K562 (cell line): Measurements from ENCODE around the gene ACADVL. TPM values are rescaled to one million over a fixed set of nuclear protein-coding genes. Genes with fewer than 3 reads are reported as not detected.

Experiments
- ATAC-seq: fragments of 200-7000 bp; cut with Tn5 transposase; 3 replicates; pipeline ENCODE4 v1.9.1; 2020; ENCODE audit warnings: moderate library complexity
- BruUV-seq: library from RNA; stranded (reverse); fragments of 400-500 nt; replicated peaks from 2 replicates; lab custom pipeline; 2021; lab: Mats Ljungman, UMichigan
- CTCF ChIA-PET: fragments of 300-600 bp; formaldehyde crosslinking; extraction: SDS; loops from one replicate; lab custom pipeline; 2021; ENCODE audit warnings: low intra/inter-chr PET ratio; lab: Yijun Ruan, JAX
- POLR2A ChIA-PET: fragments of 300-600, 350-650 bp; sonication (Branson Sonifier 250); formaldehyde crosslinking; extraction: SDS; loops from one replicate; lab custom pipeline; 2021; ENCODE audit warnings: antibody characterized with exemption, inconsistent platforms; lab: Yijun Ruan, JAX
- DNase-seq, 4 experiments: peaks; one replicate each; pipeline versions ENCODE4 v3.0.0 to v3.0.0-alpha.2; 2011 to 2018; ENCODE audit warnings: low spot score in 3 of 4, mixed read lengths in 3 of 4; ENCODE audit errors: extremely low read depth in 1 of 4
- FAIRE-seq: peaks from 2 replicates; lab custom pipeline; 2011; peaks lifted over from hg19 to GRCh38; lab: Jason Lieb, UNC
- H2AFZ ChIP-seq: 2 replicates; pipeline ENCODE4 v1.6.0; 2011; ENCODE audit warnings: low read depth, low read length, control low read depth, inconsistent platforms
- H3K27ac ChIP-seq: fragments of 200-600 bp; 3 replicates; pipeline ENCODE4 v1.8.0; 2011; ENCODE audit warnings: low read depth, mild to moderate bottlenecking, control low read depth, inconsistent platforms, low read length, moderate library complexity, mixed read lengths; ENCODE audit errors: extremely low read depth
- H3K27me3 ChIP-seq, 2 experiments: fragments of 300-600 bp in 1 of 2; 2 replicates in 1 of 2; 3 replicates in 1 of 2; pipeline versions ENCODE4 v1.6.0 to v1.8.0; 2011; ENCODE audit warnings: inconsistent platforms in 2 of 2, low read length in 2 of 2, mild to moderate bottlenecking in 1 of 2, mixed read lengths in 1 of 2, moderate library complexity in 1 of 2; ENCODE audit not compliant: control insufficient read depth in 2 of 2, insufficient read depth in 2 of 2
- H3K36me3 ChIP-seq: fragments of 300-600 bp; 3 replicates; pipeline ENCODE4 v1.8.0; 2011; ENCODE audit warnings: mild to moderate bottlenecking, low read length, inconsistent platforms; ENCODE audit not compliant: control insufficient read depth, insufficient read depth
- H3K4me1 ChIP-seq, 2 experiments: fragments of 200-600 bp in 1 of 2; replicated peaks in 1 of 2; 2 replicates in 1 of 2; 3 replicates in 1 of 2; pipeline versions ENCODE4 v1.5.1 to v1.8.0; 2011; ENCODE audit warnings: inconsistent platforms in 2 of 2, low read length in 2 of 2, mild to moderate bottlenecking in 1 of 2, mixed read lengths in 1 of 2, moderate library complexity in 1 of 2; ENCODE audit not compliant: control insufficient read depth in 2 of 2, insufficient read depth in 2 of 2
- H3K4me2 ChIP-seq: 2 replicates; pipeline ENCODE4 v1.6.1; 2011; ENCODE audit warnings: low read length, control low read depth, inconsistent platforms, mixed read lengths; ENCODE audit not compliant: insufficient read depth
- H3K4me3 ChIP-seq: fragments of 200-600 bp; sonication (generic), shearing (Covaris generic); 2 replicates; pipeline ENCODE4 v1.5.1; 2016; ENCODE audit warnings: control low read depth, inconsistent platforms
- H3K79me2 ChIP-seq: fragments of 200-600 bp; 3 replicates; pipeline ENCODE4 v1.8.0; 2011; ENCODE audit warnings: low read length, inconsistent platforms; ENCODE audit not compliant: control insufficient read depth, insufficient read depth
- H3K9ac ChIP-seq, 2 experiments: 2 replicates each; pipeline versions ENCODE4 v1.6.0 to v1.6.1; 2011; ENCODE audit warnings: low read depth in 2 of 2, low read length in 2 of 2, control low read depth in 1 of 2, inconsistent platforms in 1 of 2, mild to moderate bottlenecking in 1 of 2, mixed read lengths in 1 of 2; ENCODE audit not compliant: insufficient read depth in 1 of 2
- H3K9me1 ChIP-seq: one replicate; pipeline ENCODE4 v1.6.0; 2011; ENCODE audit warnings: inconsistent platforms, mild to moderate bottlenecking, low read length, moderate library complexity; ENCODE audit not compliant: control insufficient read depth, insufficient read depth
- H3K9me3 ChIP-seq: replicated peaks from 2 replicates; pipeline ENCODE4 v1.5.1; 2011; ENCODE audit warnings: low read depth, low read length, inconsistent platforms; ENCODE audit not compliant: control insufficient read depth, insufficient read depth
- H4K20me1 ChIP-seq: replicated peaks from 2 replicates; pipeline ENCODE4 v1.6.1; 2011; ENCODE audit warnings: low read length, inconsistent platforms, mixed read lengths; ENCODE audit not compliant: control insufficient read depth, insufficient read depth
- CBX1 ChIP-seq: sonication (generic); IDR thresholded peaks from 2 replicates; pipeline ENCODE4 v1.6.1; 2016; ENCODE audit warnings: antibody characterized with exemption, low read depth, mild to moderate bottlenecking
- FOXK1 ChIP-seq: sonication (generic); formaldehyde crosslinking; IDR thresholded peaks from 2 replicates; pipeline ENCODE4 v1.8.0; 2022; ENCODE audit warnings: missing genetic modification reagents, mild to moderate bottlenecking, borderline replicate concordance
- NFRKB ChIP-seq: fragments of 450-650 bp; IDR thresholded peaks from 2 replicates; pipeline ENCODE4 v1.6.1; 2016; ENCODE audit warnings: low read depth
- RERE ChIP-seq: sonication (generic); formaldehyde crosslinking; IDR thresholded peaks from 2 replicates; pipeline ENCODE4 v1.8.0; 2023; ENCODE audit warnings: missing genetic modification reagents, mild to moderate bottlenecking, borderline replicate concordance
- TAF7 ChIP-seq: fragments of 450-650 bp; IDR thresholded peaks from 2 replicates; pipeline ENCODE4 v1.6.1; 2016; ENCODE audit warnings: missing genetic modification characterization, missing compliant biosample characterization
- THRA ChIP-seq: fragments of 450-650 bp; IDR thresholded peaks from 2 replicates; pipeline ENCODE4 v1.6.1; 2017; ENCODE audit warnings: mild to moderate bottlenecking, moderate library complexity
- WGBS: fragments of 100-300 bp; shearing (Covaris generic); methylation state at CpG from one replicate; pipeline ENCODE4 v1.1.6; 2016; ENCODE audit warnings: low coverage, mixed read lengths; ENCODE audit not compliant: insufficient coverage; ENCODE audit errors: missing lambda C conversion rate; 5-methylcytosine and 5-hydroxymethylcytosine counted together
- in situ Hi-C: fragments of 300-500 bp; cut with MboI; formaldehyde crosslinking; loops from 4 replicates; pipeline ENCODE4 v1.15.0; 2018; ENCODE audit warnings: inconsistent platforms, mixed read lengths
- intact Hi-C: fragments of 100-400 bp; cut with micrococcal nuclease; formaldehyde crosslinking; loops from 2 replicates; pipeline ENCODE4 v1.14.2; 2022
- polyA plus RNA-seq, 8 experiments: library from polyadenylated mRNA; depleted of rRNA in 4 of 8; stranded (reverse) in 5 of 8; unstranded in 3 of 8; fragments of >200 nt; fragmentation: Nextera tagmentation in 2 of 8; fragmentation: Illumina TruSeq in 1 of 8; extraction: Ambion mirVana in 2 of 8; extraction: Trizol in 1 of 8; gene quantifications; 2 replicates each; pipeline versions ENCODE4 v1.2.1 to v1.2.3, GENCODE V29; 2011 to 2014; ENCODE audit warnings: inconsistent platforms in 1 of 8, missing spikeins in 1 of 8
- total RNA-seq, 7 experiments: library from RNA; depleted of rRNA in 6 of 7; stranded (reverse); fragments of >200 nt in 6 of 7; fragmentation: Illumina TruSeq in 2 of 7; extraction: Trizol in 2 of 7; gene quantifications; 2 replicates each; pipeline versions ENCODE4 v1.2.1 to v1.2.3, GENCODE V29; 2011 to 2021; ENCODE audit warnings: low replicate concordance in 1 of 7

Gene ACADVL
- total and polyA plus RNA-seq, 9 of the 15 experiments (the other 6 are each of a cell fraction or from before 2014, with no cell fraction given): 25.5 to 449 (median 214) TPM

- Histone ChIP-seq H3K9ac (no peak overlapping the region), H3K27ac (no peak overlapping the region), H4K20me1 (peaks cover 7% of the 10 kb centered on the region), H3K4me1 (peaks cover 7 to 27% of the 10 kb centered on the region in 2 experiments; a peak in 4 of 5 replicates), H3K27me3 (no peaks in the 10 kb centered on the region), H3K4me2 (no peak overlapping the region), H3K9me3 (no peaks in the 10 kb centered on the region), H3K4me3 (no peak overlapping the region), H3K79me2 (peaks cover 38% of the 10 kb centered on the region), H3K9me1 (peaks cover 4% of the 10 kb centered on the region), H3K36me3 (peaks cover 76% of the 10 kb centered on the region; the same call in 2 of the 3 replicates), H2AFZ (no peak overlapping the region)
- ChIA-PET POLR2A (interaction anchor here (0.6 to 2.8 kb wide), 2 partner anchors 8 to 26 kb away, joined by 3 to 19 read pairs; partner anchors contain the start of genes ACADVL and DLG4), CTCF (no interaction called here)
- no TSS peak for BruUV-seq
- intact Hi-C loops: no loop called here
- WGBS: 88% methylated on average over 4 of the region's 14 CpGs
- no peak for TF ChIP-seq TAF7 (tag)
- no peak for TF ChIP-seq CBX1
- no peak for TF ChIP-seq RERE (CRISPR knock-in tag)
- no peak for TF ChIP-seq NFRKB
- TF ChIP-seq FOXK1 (CRISPR knock-in tag): no peak
- TF ChIP-seq THRA: no peak
- DNase-seq (no peak), FAIRE-seq (no peak), ATAC-seq (no peak)
- in situ Hi-C loops: no loop called here
Observed at GRCh38 chr17:7228920-7229319, 9.2 kb downstream of the ACADVL start.
